Stimulated activated CD8-positive, alpha-beta memory T cell treated with anti-CD3 and anti-CD28 coated beads, Interleukin-12 subunit alpha, Interleukin-12 subunit beta, amount 100 ng/mL, for 4 hours (primary cell): ENCODE results near the gene ACAD10.
"Not testable (repeated sequence)": the region's sequence is repeated elsewhere in the genome, so short reads cannot be mapped to it uniquely, and the experiment has no call there.

Experiments
- DNase-seq: peaks from one replicate; pipeline ENCODE4 v3.0.0-alpha.2; 2020; ENCODE audit warnings: low read depth

ACAD10 gene

GRCh38 chr12:111685811-111686573 lies at the start of gene ACAD10, which contains the start of gene BRAP:
TSS of gene ACAD10 (plus strand) at chr12:111686053. CDS start at chr12:111692710, 6,657 bp downstream.
TSS of gene BRAP (minus strand) at chr12:111685956. CDS start at chr12:111685792, 164 bp downstream.
- DNase-seq: peak; percentile 92

- DNase-seq: no peak
These were observed 49.5 kb upstream of the ACAD10 start for GRCh38 chr12:111636209-111636945.

DNA sequence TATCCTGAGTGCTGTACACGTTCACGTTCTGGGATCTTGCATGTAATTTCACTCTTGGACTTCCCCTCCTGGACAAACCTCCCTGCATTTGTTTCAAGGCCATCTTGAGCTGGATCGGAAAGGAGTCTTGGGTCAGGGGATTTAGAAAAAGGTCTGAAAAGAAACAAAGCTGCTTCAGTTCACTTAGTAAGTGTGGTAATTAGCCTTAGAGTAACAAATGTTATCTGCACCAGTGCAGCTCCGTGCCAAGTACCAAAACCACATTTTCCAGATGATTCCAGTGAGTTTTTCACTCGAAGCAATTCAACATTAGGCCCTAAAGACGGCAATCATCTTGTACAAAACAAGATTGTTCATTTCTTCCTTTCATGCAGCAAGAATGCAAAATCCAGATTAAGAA lies 47.3 kb upstream of the ACAD10 start:
- no peak for DNase-seq

- no peak for DNase-seq
These were observed 45.3 kb upstream of the ACAD10 start for GRCh38 chr12:111640506-111640905.

GRCh38 chr12:111642681-111643426 lies 43.0 kb upstream of the ACAD10 start:
- DNase-seq: no peak

DNA sequence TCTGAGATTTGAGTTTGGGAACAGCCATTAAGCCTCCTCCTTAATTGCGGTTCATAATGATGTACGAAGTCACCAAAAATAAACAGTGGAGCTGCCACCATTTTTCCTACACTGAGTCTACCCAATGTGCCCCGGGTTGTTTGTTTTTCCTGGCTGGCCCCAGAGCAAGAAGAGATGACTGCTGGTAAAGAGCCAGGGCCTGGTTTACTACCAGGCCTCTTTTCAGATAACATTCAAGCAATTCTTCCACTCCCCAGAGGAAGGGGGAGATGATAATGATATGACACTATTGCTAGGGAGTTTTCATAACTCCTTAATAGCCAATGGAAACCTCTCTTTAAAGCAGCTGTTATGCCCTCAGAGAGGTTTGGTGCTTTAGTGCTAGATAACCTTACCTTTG lies 42.4 kb upstream of the ACAD10 start:
- DNase-seq: no peak

DNA sequence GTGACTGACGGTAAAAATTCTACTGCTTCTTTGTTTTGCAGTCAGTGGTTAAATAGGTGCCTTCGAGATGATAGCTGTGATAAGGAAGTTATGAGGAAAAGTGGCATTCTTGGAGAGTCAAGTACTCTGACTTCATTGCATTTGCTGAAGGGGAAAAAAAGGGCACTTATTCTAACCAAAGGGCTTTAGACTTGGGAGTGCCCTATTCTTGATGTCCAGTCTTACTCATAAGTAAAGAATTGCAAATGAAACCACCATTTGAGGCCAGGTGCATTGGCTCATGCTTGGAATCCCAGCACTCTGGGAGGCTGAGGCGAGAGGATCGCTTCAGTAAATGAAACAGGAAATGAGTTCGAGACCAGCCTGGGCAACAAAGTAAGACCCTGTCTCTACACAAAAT lies 40.4 kb upstream of the ACAD10 start:
- DNase-seq: no peak

DNA sequence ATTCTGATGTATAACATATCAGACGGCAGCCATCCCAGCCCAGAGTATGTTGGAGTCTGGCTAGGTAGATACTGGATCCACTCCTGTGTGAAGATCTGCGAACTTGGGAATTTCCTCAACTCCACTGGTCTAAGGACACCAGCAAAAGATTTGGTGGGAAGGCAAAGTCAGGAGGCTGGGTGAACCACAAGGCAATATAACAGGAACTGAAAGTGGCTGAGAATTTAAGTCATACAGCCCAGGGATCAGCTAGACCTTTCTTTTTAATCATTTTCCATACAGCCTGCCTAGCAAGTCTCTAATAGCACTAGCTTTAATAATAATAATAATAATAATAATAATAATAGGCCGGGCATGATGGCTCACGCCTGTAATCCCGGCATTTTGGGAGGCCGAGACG lies 34.9 kb upstream of the ACAD10 start:
- DNase-seq: no peak

DNA sequence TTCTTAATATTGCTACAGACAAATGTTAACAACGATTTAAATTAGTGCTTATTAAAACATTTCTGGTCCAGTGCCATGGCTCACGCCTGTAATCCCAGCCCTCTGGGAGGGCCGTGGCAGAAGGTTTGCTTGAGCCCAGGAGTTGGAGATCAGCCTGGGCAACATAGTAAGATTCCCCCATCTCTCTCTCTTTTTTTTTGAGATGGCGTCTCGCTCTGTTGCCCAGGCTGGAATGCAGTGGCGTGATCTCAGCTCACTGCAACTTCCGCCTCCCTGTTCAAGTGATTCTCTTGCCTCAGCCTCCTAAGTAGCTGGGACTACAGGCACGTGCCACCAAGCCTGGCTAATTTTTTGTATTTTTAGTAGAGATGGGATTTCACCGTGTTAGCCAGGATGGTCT lies 33.3 kb upstream of the ACAD10 start:
- not testable (repeated sequence) for DNase-seq

DNA sequence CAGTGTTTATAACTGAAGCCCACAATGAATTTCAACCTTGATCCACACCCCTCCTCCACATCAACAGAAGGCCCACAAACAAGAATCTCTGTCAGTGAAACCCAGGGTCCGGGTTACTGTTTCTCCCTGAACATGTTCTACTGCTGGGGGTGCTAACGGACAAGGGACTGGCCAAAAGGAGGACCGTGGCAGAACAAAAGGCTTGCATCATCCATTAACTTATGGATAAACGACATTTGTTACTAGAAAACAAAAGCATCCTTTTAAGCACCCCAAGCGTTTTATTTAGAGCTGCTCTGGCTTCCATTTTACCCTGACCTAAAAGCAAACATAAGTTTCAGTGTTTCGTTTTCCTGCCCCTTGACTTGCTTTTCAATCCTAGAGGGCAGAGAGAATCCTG lies 32.3 kb upstream of the ACAD10 start:
- no peak for DNase-seq

- no peak for DNase-seq
These were observed 30.5 kb upstream of the ACAD10 start for GRCh38 chr12:111655356-111655755.

GRCh38 chr12:111656016-111656415 lies 29.8 kb upstream of the ACAD10 start:
- DNase-seq: no peak

- no peak for DNase-seq
These were observed 21.4 kb upstream of the ACAD10 start for GRCh38 chr12:111664499-111664898.

DNA sequence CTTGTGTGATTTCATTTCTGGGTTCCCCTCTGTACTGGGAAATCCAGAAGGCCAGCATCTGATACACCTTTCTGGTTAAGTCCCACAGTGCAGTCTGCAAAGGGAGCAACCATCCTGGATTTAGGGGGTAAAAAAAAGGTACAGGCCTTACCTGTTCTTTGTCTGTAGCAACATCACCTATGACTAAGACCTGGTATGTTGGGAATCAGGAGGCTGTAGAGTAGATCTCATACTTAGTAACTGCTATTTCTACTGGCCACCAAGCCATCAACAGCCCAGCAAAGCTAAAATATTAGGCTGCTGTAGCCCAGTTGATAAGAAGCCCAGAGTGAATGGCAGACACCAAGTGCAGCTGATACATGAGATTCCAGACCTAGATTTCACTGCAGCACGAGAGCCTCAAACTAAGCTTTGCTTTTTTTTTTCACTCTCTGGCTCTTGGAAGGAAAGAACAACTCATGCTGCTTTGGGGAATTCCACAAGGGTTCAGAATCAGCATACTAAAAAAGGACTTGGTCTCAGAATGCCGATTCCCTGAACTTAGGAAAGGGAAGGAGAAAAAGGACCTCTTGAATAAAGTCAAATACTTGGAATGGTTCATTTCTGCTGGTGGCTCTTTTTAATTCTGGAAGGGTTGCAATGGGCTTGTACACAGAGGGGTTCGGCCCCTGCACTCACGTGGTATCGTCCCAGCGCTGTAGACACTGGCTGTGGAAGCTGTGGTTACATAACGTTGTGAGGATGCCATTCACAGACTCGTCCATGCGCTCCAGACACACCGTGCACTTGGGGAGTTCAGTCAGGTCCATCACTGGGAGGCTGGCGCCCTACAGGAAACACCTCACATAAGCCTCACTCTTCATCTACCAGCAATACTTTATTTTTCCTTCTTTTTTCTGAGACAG lies 20.6 kb upstream of the ACAD10 start:
- no peak for DNase-seq

DNA sequence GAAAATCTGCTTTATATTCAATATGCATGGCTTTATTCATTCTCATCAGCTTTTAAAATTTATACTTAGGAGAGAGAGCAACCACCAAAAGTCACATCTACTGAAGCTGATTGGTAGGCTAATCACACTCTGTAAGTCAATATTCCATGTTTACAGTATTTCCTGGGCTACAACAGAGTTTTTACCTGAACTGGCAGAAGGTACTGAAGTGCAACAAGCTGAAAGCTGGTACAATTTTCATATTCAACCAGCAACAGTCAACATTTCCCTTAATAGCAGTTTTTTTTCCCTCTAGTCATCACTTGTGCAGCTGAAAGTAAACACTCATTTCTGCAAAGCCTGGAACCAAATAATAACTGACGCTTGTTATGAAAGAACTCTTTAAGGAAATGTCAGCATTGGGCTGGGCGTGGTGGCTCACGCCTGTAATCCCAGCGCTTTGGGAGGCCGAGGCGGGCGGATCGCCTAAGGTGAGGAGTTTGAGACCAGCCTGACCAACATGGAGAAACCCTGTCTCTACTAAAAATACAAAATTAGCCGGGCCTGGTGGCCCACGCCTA lies 13.0 kb upstream of the ACAD10 start:
- no peak for DNase-seq

- no peak for DNase-seq
These were observed 12.3 kb upstream of the ACAD10 start for GRCh38 chr12:111673503-111673902.

GRCh38 chr12:111677186-111677585 lies 8.7 kb upstream of the ACAD10 start:
- no peak for DNase-seq

DNA sequence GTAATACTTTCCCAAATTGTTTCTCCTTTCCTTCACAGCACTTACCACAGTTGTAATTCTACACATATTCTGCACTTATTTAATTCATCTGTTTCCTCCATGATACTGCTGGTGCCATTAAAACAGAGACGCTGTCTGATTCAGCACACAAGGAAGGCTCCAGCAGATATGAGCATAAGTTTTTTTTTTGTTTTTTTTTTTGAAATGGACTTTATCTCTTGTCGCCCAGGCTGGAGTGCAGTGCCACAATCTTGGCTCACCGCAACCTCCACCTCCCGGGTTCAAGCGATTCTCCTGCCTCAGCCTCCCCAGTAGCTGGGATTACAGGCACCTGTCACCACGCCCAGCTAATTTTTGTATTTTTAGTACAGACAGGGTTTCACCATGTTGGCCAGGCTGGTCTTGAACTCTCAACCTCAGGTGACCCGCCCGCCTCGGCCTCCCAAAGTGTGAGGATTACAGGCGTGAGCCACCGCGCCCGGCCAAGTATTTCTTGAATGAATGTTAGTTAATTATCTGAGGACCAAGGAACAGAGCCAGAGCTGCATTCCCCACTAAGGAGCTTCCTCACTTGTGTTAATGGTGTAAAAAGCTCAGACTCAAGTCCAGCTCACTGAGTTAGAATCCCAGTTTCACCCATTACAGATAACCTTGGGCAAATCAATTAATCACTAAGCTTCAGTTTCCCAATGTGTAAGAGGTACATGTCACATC lies 1.2 kb upstream of the ACAD10 start:
- not testable (repeated sequence) for DNase-seq

DNA sequence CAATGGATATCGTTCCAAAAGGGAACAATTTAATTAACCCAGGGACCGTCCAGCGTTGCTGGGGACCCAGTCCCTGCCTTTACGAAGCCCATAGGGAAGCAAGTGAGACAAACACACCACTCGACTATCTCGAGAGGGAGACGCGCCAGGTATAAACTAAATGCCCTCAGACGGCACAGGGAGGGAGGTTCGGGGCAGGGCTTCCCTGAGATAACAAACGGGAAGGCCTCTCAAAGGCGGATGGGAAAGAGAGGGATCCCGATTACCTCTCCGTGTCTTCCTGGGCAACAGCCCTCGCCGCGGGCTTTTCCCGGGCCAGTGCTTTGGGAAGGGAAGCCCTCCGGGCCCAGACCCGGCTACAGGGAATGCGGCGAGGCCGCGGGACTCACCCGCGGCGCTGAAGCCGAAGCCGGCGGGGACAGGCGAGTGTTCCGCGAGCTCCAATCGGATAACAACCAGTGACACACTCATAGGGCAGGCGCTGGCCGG lies 487 bp upstream of the ACAD10 start:
- DNase-seq: no peak

- DNase-seq: no peak
These were observed 787 bp downstream of the ACAD10 start for GRCh38 chr12:111686574-111687105.
